Ovary (tissue), 9 donors: Measurements from ENCODE around the gene AIF1L. TPM values are rescaled to one million over a fixed set of nuclear protein-coding genes. Genes with fewer than 3 reads are reported as not detected.
"Not testable (repeated sequence)": the region's sequence is repeated elsewhere in the genome, so short reads cannot be mapped to it uniquely, and the experiment has no call there.

Source experiments
- DNase-seq, 5 donors: peaks; one replicate each; pipeline ENCODE4 v3.0.0-alpha.2; 2019 to 2020
- H3K27ac ChIP-seq, 2 donors: fragments of 200-600 bp; one replicate each; pipeline versions ENCODE4 v1.5.1 to v1.8.0; 2019 to 2022
- H3K27me3 ChIP-seq: fragments of 200-600 bp; one replicate; pipeline ENCODE4 v1.8.0; 2022
- H3K36me3 ChIP-seq: fragments of 200-600 bp; sonication (generic); one replicate; pipeline ENCODE4 v1.5.1; 2019
- H3K4me1 ChIP-seq: one replicate; pipeline ENCODE4 v1.8.1; 2013; ENCODE audit warnings: mild to moderate bottlenecking, moderate library complexity; ENCODE audit not compliant: insufficient read depth
- H3K4me3 ChIP-seq: fragments of 200-600 bp; sonication (generic); one replicate; pipeline ENCODE4 v1.5.1; 2017
- H3K9me3 ChIP-seq, 2 donors: fragments of 200-600 bp in 1 of 2; sonication (generic) in 1 of 2; one replicate each; pipeline versions ENCODE4 v1.5.1 to v1.8.1; 2013 to 2019; ENCODE audit warnings: mild to moderate bottlenecking in 1 of 2, moderate library complexity in 1 of 2
- EP300 ChIP-seq: sonication (generic); formaldehyde crosslinking; IDR thresholded peaks from one replicate; pipeline ENCODE4 v1.6.1; 2017; ENCODE audit warnings: antibody characterized with exemption
- POLR2A ChIP-seq: fragments of 450-650 bp; IDR thresholded peaks from one replicate; pipeline ENCODE4 v1.6.1; 2017; ENCODE audit warnings: antibody characterized with exemption, mild to moderate bottlenecking, moderate library complexity
- WGBS, 3 donors: extraction: QIAGEN DNeasy Blood & Tissue Kit in 1 of 3; methylation state at CpG; one replicate each; pipeline versions ENCODE4 v1.1.5 to v1.1.7; 2013 to 2017; 5-methylcytosine and 5-hydroxymethylcytosine counted together
- intact Hi-C, 4 donors: fragments of 100-400 bp; cut with DNase I; formaldehyde crosslinking; loops; one replicate each; pipeline versions ENCODE4 v1.11.0 to v1.15.1; 2022 to 2023
- polyA plus RNA-seq, 2 donors: library from polyadenylated mRNA; stranded (reverse); fragments of 200-250 nt in 1 of 2; fragments of 350-450 nt in 1 of 2; fragmentation: Illumina TruSeq in 1 of 2; extraction: RNeasy Lipid Tissue Mini Kit (QIAGEN cat#74804) in 1 of 2; gene quantifications; one replicate each; pipeline ENCODE4 v1.2.3, GENCODE V29; 2013 to 2014
- total RNA-seq, 7 donors: library from RNA; depleted of rRNA in 2 of 7; stranded (reverse); fragments of >200 nt in 2 of 7; fragmentation: NEBNext Ultra II Directional in 3 of 7; extraction: Animal tissue kit (Norgen Biotek cat#: 25700) in 3 of 7; gene quantifications; one replicate each; pipeline versions ENCODE4 v1.1.0 to v1.2.4, GENCODE V29; 2016 to 2023
- TF ChIP-seq, protein P1 (sequence below), 3 donors: fragments of 450-650 bp in 2 of 3; fragments of 200-600 bp in 1 of 3; IDR thresholded peaks; one replicate each; pipeline versions ENCODE4 v1.5.1 to v1.8.0; 2016 to 2022; ENCODE audit warnings: antibody characterized with exemption in 3 of 3, mild to moderate bottlenecking in 1 of 3
- donor health status: DM: no; HTN: no; CAD: no; lungs with moderate emphysema.
- donor health status: DM: no; HTN: no; CAD: no.
- donor health status: Bipolar disorder and iron deficiency.
- donor health status: DM: yes; HTN: yes; CAD: no.
- donor health status: DM: no; HTN: no; CAD: no.
- donor health status: DM: yes; HTN: yes; CAD: no.

Gene AIF1L
- total and polyA plus RNA-seq, 9 donors: 2.4 to 35.6 (median 6.3) TPM

DNA sequence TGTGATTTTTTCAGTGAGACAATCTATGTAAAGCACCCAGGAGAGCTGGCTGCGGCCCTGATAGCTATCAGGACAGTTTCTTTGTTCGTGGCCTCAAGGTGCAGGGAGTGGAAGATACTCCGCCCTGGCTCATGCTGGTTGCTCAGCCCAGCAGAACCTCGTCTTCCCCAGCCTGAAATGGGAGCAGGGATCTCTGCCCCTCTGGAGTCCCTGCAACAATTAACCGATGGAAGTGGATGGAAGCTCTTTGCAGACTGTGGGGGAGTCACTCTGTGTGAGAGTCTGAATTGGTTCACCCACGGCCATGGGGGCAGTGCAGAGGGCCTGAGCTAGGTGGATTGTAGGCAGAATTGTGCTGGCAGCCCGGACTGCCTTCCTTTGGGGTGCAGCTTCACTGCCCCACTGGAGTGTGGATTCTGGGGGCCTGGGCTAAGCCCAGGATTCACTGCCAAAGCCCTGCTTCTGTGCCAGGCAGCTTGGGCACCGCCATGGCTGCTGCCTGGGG, 2.8 kb downstream of the AIF1L start:
- no peak for DNase-seq
- TF ChIP-seq EP300 (no peak), POLR2A (no peak)
- TF ChIP-seq, protein P1, sequence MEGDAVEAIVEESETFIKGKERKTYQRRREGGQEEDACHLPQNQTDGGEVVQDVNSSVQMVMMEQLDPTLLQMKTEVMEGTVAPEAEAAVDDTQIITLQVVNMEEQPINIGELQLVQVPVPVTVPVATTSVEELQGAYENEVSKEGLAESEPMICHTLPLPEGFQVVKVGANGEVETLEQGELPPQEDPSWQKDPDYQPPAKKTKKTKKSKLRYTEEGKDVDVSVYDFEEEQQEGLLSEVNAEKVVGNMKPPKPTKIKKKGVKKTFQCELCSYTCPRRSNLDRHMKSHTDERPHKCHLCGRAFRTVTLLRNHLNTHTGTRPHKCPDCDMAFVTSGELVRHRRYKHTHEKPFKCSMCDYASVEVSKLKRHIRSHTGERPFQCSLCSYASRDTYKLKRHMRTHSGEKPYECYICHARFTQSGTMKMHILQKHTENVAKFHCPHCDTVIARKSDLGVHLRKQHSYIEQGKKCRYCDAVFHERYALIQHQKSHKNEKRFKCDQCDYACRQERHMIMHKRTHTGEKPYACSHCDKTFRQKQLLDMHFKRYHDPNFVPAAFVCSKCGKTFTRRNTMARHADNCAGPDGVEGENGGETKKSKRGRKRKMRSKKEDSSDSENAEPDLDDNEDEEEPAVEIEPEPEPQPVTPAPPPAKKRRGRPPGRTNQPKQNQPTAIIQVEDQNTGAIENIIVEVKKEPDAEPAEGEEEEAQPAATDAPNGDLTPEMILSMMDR (IDR thresholded peaks at IDR 0.05): no peak
- WGBS, 3 donors: 73 to 78% (median 77%) methylated on average over 8 of the region's 8 CpGs
- intact Hi-C loops: no loop called here
- Histone ChIP-seq H3K36me3 (no peaks in the 10 kb centered on the region), H3K27ac (no peak overlapping the region), H3K9me3 (no peaks in the 10 kb centered on the region), H3K4me1 (peaks cover 1% of the 10 kb centered on the region), H3K4me3 (no peak overlapping the region), H3K27me3 (no peaks in the 10 kb centered on the region)

DNA sequence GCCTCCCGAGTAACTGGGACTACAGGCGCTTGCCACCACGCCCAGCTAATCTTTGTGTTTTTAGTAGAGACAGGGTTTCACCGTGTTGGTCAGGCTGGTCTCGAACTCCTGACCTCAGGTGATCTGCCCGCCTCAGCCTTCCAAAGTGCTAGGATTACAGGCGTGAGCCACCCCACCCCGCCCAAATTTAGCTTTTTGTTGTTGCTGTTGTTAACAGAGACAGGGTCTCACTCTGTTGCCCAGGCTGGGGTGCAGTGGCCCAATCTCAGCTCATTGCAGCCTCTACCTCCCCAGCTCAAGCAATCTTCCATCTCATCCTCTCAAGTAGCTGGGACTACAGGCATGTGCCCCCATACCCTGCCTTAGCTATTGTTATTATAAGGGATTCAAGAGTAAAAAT, 3.5 kb downstream of the AIF1L start:
- H3K27ac ChIP-seq, H3K27me3 ChIP-seq, DNase-seq, H3K4me1 ChIP-seq, H3K4me3 ChIP-seq, H3K36me3 ChIP-seq, intact Hi-C loops, H3K9me3 ChIP-seq: not testable (repeated sequence)
- WGBS, 3 donors: 93 to 95% (median 94%) methylated on average over 8 of the region's 8 CpGs

DNA sequence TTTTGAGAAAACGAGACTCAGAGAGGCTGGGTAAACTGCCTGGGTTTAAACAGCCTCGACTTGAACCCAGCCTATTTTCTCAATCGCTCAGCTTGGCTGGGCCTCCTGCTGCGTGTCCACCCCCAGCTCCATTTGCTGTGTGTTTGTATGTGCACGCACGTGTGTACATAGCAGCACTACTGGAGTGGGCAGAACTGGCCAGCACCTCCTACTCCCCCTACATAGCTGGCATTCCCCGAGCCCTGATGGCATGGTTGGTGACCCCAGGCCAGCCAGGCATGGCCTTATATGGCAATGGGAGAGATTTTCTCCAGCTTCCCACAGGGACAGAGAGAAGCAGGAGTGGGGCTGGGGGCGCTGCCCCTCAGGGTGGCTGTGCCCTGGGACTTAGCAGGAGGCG, 4.1 kb downstream of the AIF1L start:
- H3K9me3 ChIP-seq: no peaks in the 10 kb centered on the region
- no peak overlapping the region for H3K4me3 ChIP-seq
- H3K27me3 ChIP-seq: no peaks in the 10 kb centered on the region
- no peak overlapping the region for H3K27ac ChIP-seq
- no peaks in the 10 kb centered on the region for H3K36me3 ChIP-seq
- H3K4me1 ChIP-seq: peaks cover 1% of the 10 kb centered on the region
- WGBS, 3 donors: 58 to 62% (median 60%) methylated on average over 9 of the region's 9 CpGs
- TF ChIP-seq POLR2A: no peak
- TF ChIP-seq, protein P1 (IDR thresholded peaks at IDR 0.05): no peak
- no peak for TF ChIP-seq EP300
- intact Hi-C loops: no loop called here
- DNase-seq: no peak

GRCh38 chr9:131101207-131101964, 5.1 kb downstream of the AIF1L start:
- H3K4me1 ChIP-seq: peaks cover 1% of the 10 kb centered on the region
- intact Hi-C loops: no loop called here
- TF ChIP-seq, protein P1 (IDR thresholded peaks at IDR 0.05): no peak
- TF ChIP-seq POLR2A (no peak), EP300 (no peak)
- no peaks in the 10 kb centered on the region for H3K27me3 ChIP-seq
- whole genome bisulfite sequencing, 3 donors: 89 to 94% (median 91%) methylated on average over 11 of the region's 11 CpGs
- no peak for DNase-seq
- H3K27ac ChIP-seq: no peak overlapping the region
- no peak overlapping the region for H3K4me3 ChIP-seq
- no peaks in the 10 kb centered on the region for H3K36me3 ChIP-seq
- no peaks in the 10 kb centered on the region for H3K9me3 ChIP-seq

DNA sequence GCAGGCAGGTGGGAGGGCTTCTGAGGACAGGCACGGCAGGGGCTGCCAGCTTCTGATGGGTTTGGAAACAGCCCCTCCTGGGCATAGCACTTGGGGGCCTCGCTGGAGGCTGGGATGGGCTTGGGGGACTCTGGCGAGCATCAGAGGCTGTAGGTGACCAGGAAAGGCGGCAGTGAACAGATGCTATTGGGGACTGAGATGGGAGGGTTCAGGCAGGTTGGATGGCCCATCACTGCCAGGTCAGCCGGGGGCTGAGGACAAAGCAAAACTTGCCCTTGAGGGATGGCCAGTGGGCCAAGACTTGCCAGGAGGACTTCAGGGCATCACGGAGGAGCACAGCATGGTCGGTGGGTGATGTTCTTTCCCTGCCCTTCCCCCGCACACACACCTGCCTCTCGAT, 6.7 kb downstream of the AIF1L start:
- DNase-seq: no peak
- intact Hi-C loops: no loop called here
- Histone ChIP-seq H3K27me3 (no peaks in the 10 kb centered on the region), H3K9me3 (no peaks in the 10 kb centered on the region), H3K27ac (no peak overlapping the region), H3K36me3 (no peaks in the 10 kb centered on the region), H3K4me1 (peaks cover 1% of the 10 kb centered on the region), H3K4me3 (no peak overlapping the region)
- 59 to 64% (median 64%) methylated on average over 9 of the region's 9 CpGs for WGBS, 3 donors
- no peak for TF ChIP-seq POLR2A
- TF ChIP-seq EP300: no peak
